GM23338 (cell line): ENCODE results near the gene PACS2.

ENCODE experiments used
- CREB1 ChIP-seq: fragments of 250-450 bp; sonication (Bioruptor Pico); IDR thresholded peaks from 2 replicates; pipeline ENCODE4 v1.5.0; 2020; ENCODE audit warnings: low read depth, mild to moderate bottlenecking, moderate library complexity
- CTCF ChIP-seq, 2 experiments: fragments of 200-600 bp in 1 of 2; sonication (generic) in 1 of 2; conservative IDR thresholded peaks; 2 replicates each; pipeline versions ENCODE4 v1.5.1 to v1.6.1; 2016 to 2017; ENCODE audit warnings: antibody characterized with exemption in 2 of 2, low read depth in 2 of 2, mild to moderate bottlenecking in 2 of 2, moderate library complexity in 1 of 2
- EZH2 ChIP-seq: fragments of 200-600 bp; sonication (generic); IDR thresholded peaks from one replicate; pipeline ENCODE4 v1.8.0; 2017; ENCODE audit warnings: antibody characterized with exemption, mild to moderate bottlenecking, low read depth; ENCODE audit not compliant: unreplicated experiment
- JUNB ChIP-seq: IDR thresholded peaks from one replicate; pipeline ENCODE4 v1.6.1; 2016; ENCODE audit warnings: antibody characterized with exemption; ENCODE audit not compliant: unreplicated experiment
- POLR2AphosphoS5 ChIP-seq: IDR thresholded peaks from 2 replicates; pipeline ENCODE4 v1.6.1; 2016; ENCODE audit warnings: antibody characterized with exemption, low read depth

- TF ChIP-seq EZH2 (no peak), CTCF (conservative IDR thresholded peaks at IDR 0.05; ENCODE audit: low read depth in 2 of 2) (no peak), CREB1 (no peak), POLR2AphosphoS5 (no peak), JUNB (no peak)
Observed at GRCh38 chr14:105353136-105353535, 38.6 kb downstream of the PACS2 start.
